PC-3 (cell line): ENCODE results near the gene SHF. TPM values are rescaled to one million over a fixed set of nuclear protein-coding genes. Genes with fewer than 3 reads are reported as not detected.

Experiments used
- ATAC-seq: fragments of 200-7000 bp; cut with Tn5 transposase; 2 replicates; pipeline ENCODE4 v1.9.1; 2020; ENCODE audit warnings: mild to moderate bottlenecking, moderate library complexity
- BruUV-seq: library from RNA; stranded (reverse); fragments of 400-500 nt; replicated peaks from 2 replicates; lab custom pipeline; 2021; lab: Mats Ljungman, UMichigan
- CTCF ChIA-PET: fragments of 300-600 bp; sonication (Branson Sonifier 250); formaldehyde crosslinking; loops from one replicate; lab custom pipeline; 2022; ENCODE audit warnings: antibody characterized with exemption; lab: Charles Lee
- POLR2A ChIA-PET: fragments of 300-600 bp; sonication (Branson Sonifier 250); formaldehyde crosslinking; loops from one replicate; lab custom pipeline; 2022; ENCODE audit warnings: antibody characterized with exemption; ENCODE audit not compliant: unreplicated experiment; lab: Charles Lee
- DNase-seq: peaks from one replicate; pipeline ENCODE4 v3.0.0-alpha.2; 2015
- H2AFZ ChIP-seq: fragments of 300-600 bp; sonication (generic); 2 replicates; pipeline ENCODE4 v1.6.0; 2016; ENCODE audit warnings: antibody characterized with exemption, low read length
- H3F3A ChIP-seq: fragments of 300-600 bp; sonication (generic); one replicate; pipeline ENCODE4 v1.6.0; 2017; ENCODE audit warnings: antibody characterized with exemption, low read length, control low read depth, mild to moderate bottlenecking; ENCODE audit not compliant: unreplicated experiment
- H3K27ac ChIP-seq: fragments of 300-600 bp; sonication (generic); 2 replicates; pipeline ENCODE4 v1.5.1; 2016; ENCODE audit warnings: mild to moderate bottlenecking, low read length
- H3K27me3 ChIP-seq: fragments of 300-600 bp; sonication (generic); 2 replicates; pipeline ENCODE4 v1.6.1; 2016; ENCODE audit warnings: low read length, mixed read lengths
- H3K36me3 ChIP-seq: fragments of 300-600 bp; sonication (generic); 2 replicates; pipeline ENCODE4 v1.6.1; 2016; ENCODE audit warnings: low read depth, mixed run types, low read length, mixed read lengths
- H3K4me1 ChIP-seq: fragments of 300-600 bp; sonication (generic); 2 replicates; pipeline ENCODE4 v1.5.1; 2016; ENCODE audit warnings: low read length; ENCODE audit not compliant: insufficient read depth
- H3K4me2 ChIP-seq: fragments of 300-600 bp; sonication (generic); 2 replicates; pipeline ENCODE4 v1.6.0; 2016; ENCODE audit warnings: low read length
- H3K4me3 ChIP-seq: fragments of 300-600 bp; sonication (generic); 2 replicates; pipeline ENCODE4 v1.5.1; 2016; ENCODE audit warnings: mild to moderate bottlenecking, low read length, mixed read lengths
- H3K79me2 ChIP-seq: fragments of 300-600 bp; sonication (generic); 2 replicates; pipeline ENCODE4 v1.6.1; 2017; ENCODE audit warnings: low read length, mixed read lengths
- H3K9ac ChIP-seq: fragments of 300-600 bp; sonication (generic); 2 replicates; pipeline ENCODE4 v1.6.0; 2016; ENCODE audit warnings: mild to moderate bottlenecking, low read length
- H3K9me2 ChIP-seq: fragments of 300-600 bp; sonication (generic); replicated peaks from 2 replicates; pipeline ENCODE4 v1.6.1; 2016; ENCODE audit warnings: mixed run types, low read length, mixed read lengths
- H3K9me3 ChIP-seq: fragments of 300-600 bp; sonication (generic); 2 replicates; pipeline ENCODE4 v1.6.1; 2016; ENCODE audit warnings: low read length, mixed read lengths
- H4K20me1 ChIP-seq: fragments of 300-600 bp; sonication (generic); 2 replicates; pipeline ENCODE4 v1.6.1; 2016; ENCODE audit warnings: low read length, mixed read lengths
- CTCF ChIP-seq: fragments of 300-600 bp; sonication (generic); conservative IDR thresholded peaks from 2 replicates; pipeline ENCODE4 v1.5.1; 2017; ENCODE audit warnings: antibody characterized with exemption, low read depth, mild to moderate bottlenecking, low read length
- EZH2 ChIP-seq: fragments of 300-600 bp; sonication (generic); IDR thresholded peaks from one replicate; pipeline ENCODE4 v1.6.1; 2017; ENCODE audit warnings: antibody characterized with exemption, mild to moderate bottlenecking, low read length; ENCODE audit not compliant: unreplicated experiment
- EZH2phosphoT487 ChIP-seq: fragments of 300-600 bp; sonication (generic); IDR thresholded peaks from 2 replicates; pipeline ENCODE4 v1.6.1; 2018; ENCODE audit warnings: mild to moderate bottlenecking, antibody characterized with exemption, low read length, borderline replicate concordance
- intact Hi-C: fragments of 100-400 bp; cut with micrococcal nuclease; formaldehyde crosslinking; loops from 2 replicates; pipeline ENCODE4 v1.9.0; 2023
- total RNA-seq: library from RNA; depleted of rRNA; stranded (reverse); fragments of >200 nt; gene quantifications from 2 replicates; pipeline ENCODE4 v1.2.3, GENCODE V29; 2014

SHF gene
- total RNA-seq, 1 experiment from 2014 or later: 1.2 TPM

GRCh38 chr15:45162771-45163507 lies 24.8 kb downstream of the SHF start:
- Histone ChIP-seq H4K20me1 (no peaks in the 10 kb centered on the region), H2AFZ (peak overlapping the region; percentile 67), H3K4me2 (peak overlapping the region; percentile 60), H3F3A (no peaks in the 10 kb centered on the region), H3K4me1 (peaks cover 29% of the 10 kb centered on the region), H3K9ac (0 out of 2 replicates have a peak overlapping the region, but pooled peaks have one; percentile 15), H3K36me3 (no peaks in the 10 kb centered on the region), H3K9me3 (no peaks in the 10 kb centered on the region), H3K4me3 (no peak overlapping the region; the same call in 1 of the 2 replicates), H3K27me3 (no peaks in the 10 kb centered on the region), H3K27ac (peak overlapping the region; percentile 60), H3K79me2 (no peaks in the 10 kb centered on the region), H3K9me2 (no peaks in the 10 kb centered on the region)
- DNase-seq (peak; percentile 84), ATAC-seq (peak; percentile 73)
- no TSS peak for BruUV-seq
- TF ChIP-seq EZH2: no peak
- TF ChIP-seq CTCF: peak; percentile 97
- CTCF ChIA-PET: interaction anchor here (0.5 to 2.7 kb wide), 20 partner anchors 15 to 434 kb away, joined by 3 to 36 read pairs (median 4); no protein-coding TSS in a partner anchor
- POLR2A ChIA-PET: interaction anchor here (0.5 to 0.9 kb wide), 2 partner anchors 12 to 38 kb away, joined by 3 to 8 read pairs; no protein-coding TSS in a partner anchor
- intact Hi-C loops: loop anchor here (1.0 to 10.0 kb wide), 6 partner anchors 35 to 292 kb away; no protein-coding TSS in a partner anchor

- DNase-seq (no peak), ATAC-seq (no peak)
- no peak for TF ChIP-seq EZH2phosphoT487
- TF ChIP-seq EZH2: no peak
- TF ChIP-seq CTCF: no peak
- no peaks in the 10 kb centered on the region for H3K9me2 ChIP-seq
- intact Hi-C loops: loop anchor here (2.0 to 10.0 kb wide), 2 partner anchors 35 to 293 kb away; no protein-coding TSS in a partner anchor
- H3K9ac ChIP-seq: no peak overlapping the region
- peaks cover 34% of the 10 kb centered on the region for H3K4me1 ChIP-seq
- H3K79me2 ChIP-seq: no peaks in the 10 kb centered on the region
- ChIA-PET POLR2A (no interaction called here), CTCF (interaction anchor here (0.7 to 2.7 kb wide), 2 partner anchors 35 to 44 kb away, joined by 3 to 21 read pairs; no protein-coding TSS in a partner anchor)
- H3F3A ChIP-seq: no peaks in the 10 kb centered on the region
- H2AFZ ChIP-seq: no peak overlapping the region
- no peaks in the 10 kb centered on the region for H3K36me3 ChIP-seq
- no peak overlapping the region for H3K4me3 ChIP-seq
- no peaks in the 10 kb centered on the region for H3K27me3 ChIP-seq
- no peaks in the 10 kb centered on the region for H3K9me3 ChIP-seq
- BruUV-seq: no TSS peak
- H3K4me2 ChIP-seq: no peak overlapping the region
- no peaks in the 10 kb centered on the region for H4K20me1 ChIP-seq
- H3K27ac ChIP-seq: no peak overlapping the region
Measured at GRCh38 chr15:45161666-45162065, 26.1 kb downstream of the SHF start.
